Renal cortex interstitium (tissue), 11 donors: ENCODE data around the gene MIR17HG. TPM values are rescaled to one million over a fixed set of nuclear protein-coding genes. Genes with fewer than 3 reads are reported as not detected.

Experiments
- DNase-seq, 11 donors: peaks; one replicate each; pipeline ENCODE4 v3.0.0-alpha.2; 2013; ENCODE audit warnings: low read depth in 9 of 11, low spot score in 4 of 11; ENCODE audit errors: extremely low read depth in 1 of 11
- polyA plus RNA-seq, 3 donors: library from polyadenylated mRNA; unstranded; fragments of 120-200 nt; gene quantifications; one replicate each; pipeline ENCODE4 v1.2.1, GENCODE V29; 2013; ENCODE audit not compliant: insufficient read length in 3 of 3

Gene MIR17HG
- polyA plus RNA-seq, 3 donors, result 3.2 to 6.6 (median 5.1) TPM

- no peak for DNase-seq
Observed at GRCh38 chr13:91401920-91402319, 54.4 kb downstream of the MIR17HG start.

Other genes starting within 250 kb of the MIR17HG start
- gene GPC5, start 50.9 kb downstream of the MIR17HG start, polyA plus RNA-seq, result 1 to 10 TPM; 3.5 to 4.5 (median 4.4) TPM